Panc1 (cell line): ENCODE measurements around the gene FEM1B. TPM values are rescaled to one million over a fixed set of nuclear protein-coding genes. Genes with fewer than 3 reads are reported as not detected.

Source experiments
- ATAC-seq: fragments of 200-7000 bp; cut with Tn5 transposase; 2 replicates; pipeline ENCODE4 v1.9.1; 2020; ENCODE audit warnings: mild to moderate bottlenecking, moderate library complexity
- BruUV-seq: library from RNA; stranded (reverse); fragments of 400-500 nt; replicated peaks from 2 replicates; lab custom pipeline; 2021; lab: Mats Ljungman, UMichigan
- CTCF ChIA-PET: fragments of 300-600 bp; sonication (Branson Sonifier 250); formaldehyde crosslinking; loops from one replicate; lab custom pipeline; 2022; ENCODE audit warnings: antibody characterized with exemption; lab: Charles Lee
- POLR2A ChIA-PET: fragments of 300-600 bp; sonication (Branson Sonifier 250); formaldehyde crosslinking; loops from one replicate; lab custom pipeline; 2022; ENCODE audit warnings: antibody characterized with exemption; lab: Charles Lee
- DNase-seq: peaks from one replicate; pipeline ENCODE4 v3.0.0-alpha.2; 2010; ENCODE audit warnings: low read depth, low spot score
- H3K27ac ChIP-seq: 2 replicates; pipeline ENCODE4 v1.5.1; 2011; ENCODE audit warnings: mild to moderate bottlenecking, low read length, inconsistent platforms
- H3K27me3 ChIP-seq: fragments of 200-500 bp; sonication (Bioruptor generic); 2 replicates; pipeline ENCODE4 v1.6.0; 2014; ENCODE audit warnings: low read length, inconsistent platforms; ENCODE audit not compliant: control insufficient read depth, insufficient read depth
- H3K36me3 ChIP-seq: fragments of 200-500 bp; sonication (Bioruptor generic); 2 replicates; pipeline ENCODE4 v1.5.1; 2014; ENCODE audit warnings: inconsistent platforms, mild to moderate bottlenecking, low read length, moderate library complexity; ENCODE audit not compliant: control insufficient read depth, insufficient read depth
- H3K4me1 ChIP-seq: 2 replicates; pipeline ENCODE4 v1.5.1; 2011; ENCODE audit warnings: inconsistent platforms, mild to moderate bottlenecking, low read length, moderate library complexity; ENCODE audit not compliant: control insufficient read depth, insufficient read depth
- H3K4me3 ChIP-seq, 2 experiments: 2 replicates each; pipeline ENCODE4 v1.5.1; 2011 to 2012; ENCODE audit warnings: low read depth in 2 of 2, low read length in 2 of 2, mild to moderate bottlenecking in 2 of 2, inconsistent platforms in 1 of 2, moderate library complexity in 1 of 2
- H3K9me3 ChIP-seq: fragments of 200-500 bp; sonication (Bioruptor generic); 2 replicates; pipeline ENCODE4 v1.5.1; 2014; ENCODE audit warnings: low read depth, mild to moderate bottlenecking, inconsistent platforms, low read length, moderate library complexity; ENCODE audit not compliant: control insufficient read depth, insufficient read depth
- CTCF ChIP-seq: fragments of 450-650 bp; IDR thresholded peaks from 2 replicates; pipeline ENCODE4 v1.5.1; 2017; ENCODE audit warnings: mild to moderate bottlenecking
- POLR2AphosphoS5 ChIP-seq: IDR thresholded peaks from 2 replicates; pipeline ENCODE4 v1.6.1; 2012; ENCODE audit warnings: mild to moderate bottlenecking, low read depth, low read length, moderate library complexity
- REST ChIP-seq, 2 experiments: IDR thresholded peaks; 2 replicates each; pipeline ENCODE4 v1.6.1; 2011 to 2012; ENCODE audit warnings: low read depth in 2 of 2, control low read depth in 1 of 2, low read length in 1 of 2, mild to moderate bottlenecking in 1 of 2, moderate library complexity in 1 of 2; ENCODE audit not compliant: insufficient read depth in 1 of 2
- SIN3A ChIP-seq: IDR thresholded peaks from 2 replicates; pipeline ENCODE4 v1.6.1; 2012; ENCODE audit warnings: low read depth, mild to moderate bottlenecking, low read length, moderate library complexity, borderline replicate concordance; ENCODE audit not compliant: insufficient read depth
- TCF7L2 ChIP-seq: IDR thresholded peaks from 2 replicates; pipeline ENCODE4 v1.6.1; 2011; ENCODE audit warnings: mild to moderate bottlenecking, low read depth, low read length, inconsistent platforms
- in situ Hi-C: cut with HindIII; loops from 2 replicates; pipeline ENCODE4 v1.10.0; 2016; ENCODE audit warnings: low sequenced_read_pairs, low pct_unique_long_range_greater_than_20kb
- intact Hi-C: fragments of 100-400 bp; cut with micrococcal nuclease; formaldehyde crosslinking; loops from one replicate; pipeline ENCODE4 v1.10.0; 2022; ENCODE audit not compliant: unreplicated experiment
- total RNA-seq: library from RNA; stranded (reverse); gene quantifications from one replicate; pipeline ENCODE4 v1.2.1, GENCODE V29; 2021; ENCODE audit not compliant: unreplicated experiment

FEM1B gene
- total RNA-seq, 1 experiment from 2014 or later: 34.8 TPM

- H3K9me3 ChIP-seq: no peaks in the 10 kb centered on the region
- ATAC-seq: peak; percentile 55
- no peak for TF ChIP-seq POLR2AphosphoS5
- no peak for TF ChIP-seq REST (IDR thresholded peaks at IDR 0.05; ENCODE audit: insufficient read depth in 1 of 2, low read depth in 2 of 2, low read length in 1 of 2)
- TF ChIP-seq SIN3A: no peak
- peak; percentile 87 for TF ChIP-seq CTCF
- BruUV-seq: no TSS peak
- ChIA-PET POLR2A (no interaction called here), CTCF (interaction anchor here (0.6 to 1.9 kb wide), 12 partner anchors 11 to 1045 kb away, joined by 3 to 39 read pairs (median 4); partner anchors contain the start of genes FEM1B and PAQR5)
- DNase-seq: no peak
- peaks cover 6% of the 10 kb centered on the region; the same call in 1 of the 2 replicates for H3K4me1 ChIP-seq
- no peaks in the 10 kb centered on the region; the same call in 1 of the 2 replicates for H3K27me3 ChIP-seq
- in situ Hi-C loops (no loop called here), intact Hi-C loops (no loop called here)
- no peaks in the 10 kb centered on the region for H3K36me3 ChIP-seq
- H3K4me3 ChIP-seq: no peak overlapping the region
- H3K27ac ChIP-seq: no peak overlapping the region
Observed at GRCh38 chr15:68252925-68253534, 24.5 kb upstream of the FEM1B start.

GRCh38 chr15:68256675-68257450 lies 20.7 kb upstream of the FEM1B start:
- H3K27ac ChIP-seq: peak overlapping the region; percentile 85
- CTCF ChIA-PET: no interaction called here

More at GRCh38 chr15:68256675-68257450, 20.7 kb upstream of the FEM1B start:
- in situ Hi-C loops: no loop called here
- H3K4me1 ChIP-seq: peaks cover 6% of the 10 kb centered on the region; the same call in 1 of the 2 replicates
- peak overlapping the region; percentile 53 to 55 for H3K4me3 ChIP-seq
- ATAC-seq (peak; percentile 96), DNase-seq (no peak)
- TF ChIP-seq SIN3A (no peak), TCF7L2 (no peak), CTCF (peak; percentile 28; the same call in 1 of the 2 replicates), REST (IDR thresholded peaks at IDR 0.05; ENCODE audit: insufficient read depth in 1 of 2, low read depth in 2 of 2, low read length in 1 of 2) (0 out of 4 replicates have a peak, but pooled peaks of 1 of the 2 experiments have one; percentile 22), POLR2AphosphoS5 (peak; percentile 67)
- POLR2A ChIA-PET: no interaction called here
- no peaks in the 10 kb centered on the region for H3K9me3 ChIP-seq
- no TSS peak for BruUV-seq
- H3K36me3 ChIP-seq: no peaks in the 10 kb centered on the region
- H3K27me3 ChIP-seq: no peaks in the 10 kb centered on the region
- intact Hi-C loops: no loop called here
